Activated CD4-positive, alpha-beta T cell treated with anti-CD3 and anti-CD28 coated beads for 1 hour (primary cell): Measurements from ENCODE around the gene LRP5.

Experiments
- DNase-seq: peaks from one replicate; pipeline ENCODE4 v3.0.0-alpha.2; 2020

Gene LRP5

DNA sequence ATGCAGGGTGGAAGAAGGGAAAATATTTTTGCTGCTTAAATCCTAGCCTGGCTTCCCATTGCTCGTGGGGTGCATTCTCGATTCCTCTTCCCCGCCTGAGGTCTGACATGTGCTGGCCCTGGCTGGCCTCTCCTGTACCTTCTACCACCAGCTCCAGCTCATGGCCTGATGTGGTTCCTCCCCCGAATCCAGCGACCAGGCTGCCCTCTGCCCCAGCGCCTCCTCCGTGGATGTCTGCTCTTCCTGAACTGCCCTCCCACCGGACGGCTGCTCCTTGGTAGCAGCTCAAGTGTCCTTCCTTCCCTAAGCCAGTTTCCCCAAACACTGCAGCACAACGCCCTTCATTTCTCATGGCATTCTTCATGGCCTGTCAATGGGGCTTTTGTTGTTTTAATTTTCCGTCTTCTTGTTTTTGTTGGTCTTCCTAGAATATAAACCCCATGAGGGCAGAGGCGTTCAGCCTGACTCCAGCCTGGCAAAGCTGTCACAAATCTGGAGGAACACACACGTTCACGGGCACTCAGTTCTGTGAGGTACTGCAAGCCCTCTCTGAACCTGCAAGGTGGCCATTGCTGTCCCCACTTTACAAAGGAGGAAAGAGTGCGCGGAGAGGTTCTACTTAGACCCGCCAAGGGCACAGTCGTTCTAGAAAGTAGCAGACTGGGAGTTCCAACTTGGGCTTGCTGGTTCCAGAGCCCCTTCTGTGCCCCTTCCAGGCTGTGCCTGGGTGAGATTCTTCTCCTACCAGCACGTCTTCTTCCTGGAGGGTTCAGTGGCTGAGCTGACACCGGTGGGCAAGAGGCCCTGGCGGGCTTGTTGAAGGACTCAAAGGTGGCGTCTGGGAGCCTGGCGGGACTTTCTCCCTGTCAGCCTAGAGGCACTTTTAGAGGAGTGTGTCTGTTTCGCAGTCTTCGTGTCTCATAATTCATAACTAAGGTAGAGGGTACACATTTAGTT lies 953 bp upstream of the LRP5 start:
- no peak for DNase-seq

DNA sequence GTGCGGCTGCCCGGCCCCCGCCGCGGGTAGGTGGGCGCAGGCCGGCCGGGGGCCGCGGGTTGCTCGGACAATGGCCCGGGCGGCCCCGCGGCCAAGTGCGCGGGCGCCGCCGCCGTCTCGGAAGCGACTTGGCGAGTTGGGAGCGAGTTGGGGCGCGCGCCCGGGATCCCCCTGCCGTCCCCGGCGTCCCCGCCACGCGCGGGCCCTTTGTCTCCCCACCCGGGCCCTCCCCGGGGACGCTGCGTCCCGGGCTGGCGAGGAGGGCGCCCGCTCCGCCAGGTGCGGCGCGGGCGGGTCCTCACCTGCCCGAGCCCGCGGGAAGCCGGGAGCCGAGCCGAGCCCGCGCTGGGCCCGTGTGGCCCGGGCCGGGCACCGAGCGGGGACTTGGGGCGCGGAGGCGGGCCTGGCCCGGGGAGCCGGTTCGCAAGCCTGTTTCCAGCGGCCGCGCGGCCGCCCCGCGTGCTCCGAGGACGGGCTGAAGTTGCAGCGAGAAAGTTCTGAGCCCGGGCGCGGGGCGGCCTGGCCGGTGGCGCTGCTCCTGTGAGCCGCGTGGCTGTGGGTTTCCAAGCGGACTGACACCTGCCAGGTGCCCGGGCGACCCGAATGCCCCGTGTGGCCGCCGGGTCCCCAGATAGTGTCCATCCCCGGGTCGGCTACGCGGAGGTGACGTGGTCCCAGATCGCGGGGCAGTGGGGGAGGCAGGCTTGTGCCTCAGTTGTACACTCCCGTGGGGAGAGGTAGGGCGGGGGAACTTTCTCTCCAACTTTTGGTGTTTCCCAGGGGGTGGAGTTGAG lies 586 bp downstream of the LRP5 start:
- no peak for DNase-seq

DNA sequence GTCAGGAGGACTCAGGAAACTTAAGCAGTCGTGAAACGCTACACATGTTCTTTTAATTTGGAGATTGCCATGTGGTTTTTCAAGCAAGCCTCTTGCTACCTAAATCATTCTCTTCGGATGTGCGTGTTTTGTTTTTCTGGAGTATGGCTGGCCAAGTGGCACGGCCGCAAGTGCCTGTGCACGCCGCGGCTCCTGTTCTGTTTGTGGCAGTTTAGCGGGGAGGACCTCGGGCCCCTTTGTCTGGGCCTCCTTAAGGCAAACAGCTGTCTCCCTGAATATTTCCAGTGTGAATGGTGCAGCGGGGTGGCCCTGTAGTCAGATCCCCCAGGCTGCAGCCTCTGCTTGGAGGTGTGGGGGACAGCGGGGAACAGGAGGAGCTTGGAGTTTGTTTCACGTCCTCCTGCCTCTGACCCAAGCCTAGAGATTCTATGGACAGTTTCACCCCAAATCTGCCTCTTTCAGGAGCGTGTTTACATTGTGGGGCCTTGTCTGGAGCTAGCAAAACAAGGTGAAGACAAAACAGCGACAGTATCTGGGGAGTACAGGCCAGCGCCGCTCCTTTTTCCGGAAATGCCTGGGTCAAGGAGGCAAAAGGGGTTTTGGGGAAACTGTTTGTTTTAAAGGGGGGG lies 1.3 kb downstream of the LRP5 start:
- DNase-seq = no peak

DNA sequence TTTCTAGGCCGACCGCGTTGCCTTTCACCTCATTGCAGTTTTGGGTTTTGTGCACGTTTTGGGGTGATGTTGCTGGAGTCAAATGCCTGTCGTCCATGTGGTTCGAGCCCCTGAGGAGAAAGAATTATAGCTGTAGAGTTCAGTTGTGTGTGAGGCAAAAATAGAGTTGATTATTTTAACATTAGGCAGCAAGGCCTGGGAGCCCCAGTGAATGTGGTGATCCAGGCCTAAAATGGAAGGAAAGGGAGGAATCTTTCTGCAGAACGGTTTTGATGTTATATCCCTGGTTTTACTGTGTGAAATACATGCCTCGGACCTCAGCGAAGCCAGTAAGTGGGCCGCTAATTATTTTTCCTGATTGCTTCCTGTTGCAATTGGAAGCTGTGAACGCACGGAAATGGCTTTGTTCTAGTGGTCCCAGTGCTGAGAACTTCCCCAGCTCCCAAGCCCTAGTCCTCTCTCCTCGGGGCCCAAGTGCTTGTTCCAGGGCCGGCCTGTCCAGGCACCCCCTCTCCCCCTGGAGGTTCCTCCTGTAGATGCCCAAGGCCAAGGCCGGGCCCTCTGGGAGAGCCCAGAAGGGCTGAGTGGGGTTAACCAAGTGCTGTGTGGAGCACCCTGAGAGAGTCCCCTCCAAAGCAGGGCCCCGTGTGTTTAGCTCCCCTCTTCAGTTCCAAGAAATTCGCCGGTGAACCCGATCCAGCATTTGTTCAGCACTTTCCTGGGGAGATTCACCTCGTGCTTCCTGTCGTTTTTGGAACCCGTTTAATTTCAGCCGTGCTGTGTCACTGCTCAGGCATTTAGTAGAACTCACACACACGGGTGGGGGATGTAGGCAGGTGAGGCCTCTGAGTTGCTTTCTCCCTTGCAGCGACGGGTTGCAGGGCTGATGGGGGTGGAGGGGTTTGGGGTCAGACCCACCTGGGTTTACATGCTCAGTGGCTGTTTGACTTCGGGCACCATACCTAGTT lies 2.1 kb downstream of the LRP5 start:
- DNase-seq = no peak

DNA sequence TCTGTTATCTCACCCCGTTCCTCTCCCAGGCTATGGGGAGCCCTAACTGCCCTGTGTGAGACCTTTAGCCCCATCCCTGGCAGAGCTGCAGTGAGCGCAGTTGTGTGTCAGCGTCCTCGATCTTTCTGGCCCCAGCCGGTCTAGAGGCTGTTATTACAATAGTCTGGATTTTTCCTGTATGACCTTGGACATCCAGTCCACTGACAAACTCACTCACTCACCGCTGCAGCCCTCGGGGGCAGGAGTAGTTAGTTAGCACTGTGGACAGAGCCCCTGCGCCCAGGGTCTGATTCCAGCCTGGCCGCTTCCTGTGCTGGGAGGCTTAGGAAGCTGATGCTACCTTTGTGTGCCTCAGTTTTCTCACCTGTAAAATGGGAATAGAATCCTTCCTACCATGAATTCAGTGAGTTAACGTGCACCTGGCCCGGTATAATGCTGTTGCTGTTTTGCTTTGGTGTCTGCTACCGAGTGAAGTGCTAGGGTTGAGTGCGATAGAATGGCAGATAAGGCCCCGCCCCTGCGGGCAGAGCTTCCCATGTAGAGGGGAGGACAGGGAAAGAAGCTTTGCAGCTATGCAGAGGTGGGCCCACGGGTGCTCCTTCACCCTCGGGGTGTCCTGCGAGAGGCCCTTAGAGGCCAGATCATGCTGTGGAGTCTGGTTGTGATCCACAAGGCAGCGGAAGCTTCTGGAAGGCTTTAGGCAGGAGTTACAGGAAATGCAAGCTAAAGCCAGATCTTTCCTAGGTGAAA lies 3.0 kb downstream of the LRP5 start:
- no peak for DNase-seq

DNA sequence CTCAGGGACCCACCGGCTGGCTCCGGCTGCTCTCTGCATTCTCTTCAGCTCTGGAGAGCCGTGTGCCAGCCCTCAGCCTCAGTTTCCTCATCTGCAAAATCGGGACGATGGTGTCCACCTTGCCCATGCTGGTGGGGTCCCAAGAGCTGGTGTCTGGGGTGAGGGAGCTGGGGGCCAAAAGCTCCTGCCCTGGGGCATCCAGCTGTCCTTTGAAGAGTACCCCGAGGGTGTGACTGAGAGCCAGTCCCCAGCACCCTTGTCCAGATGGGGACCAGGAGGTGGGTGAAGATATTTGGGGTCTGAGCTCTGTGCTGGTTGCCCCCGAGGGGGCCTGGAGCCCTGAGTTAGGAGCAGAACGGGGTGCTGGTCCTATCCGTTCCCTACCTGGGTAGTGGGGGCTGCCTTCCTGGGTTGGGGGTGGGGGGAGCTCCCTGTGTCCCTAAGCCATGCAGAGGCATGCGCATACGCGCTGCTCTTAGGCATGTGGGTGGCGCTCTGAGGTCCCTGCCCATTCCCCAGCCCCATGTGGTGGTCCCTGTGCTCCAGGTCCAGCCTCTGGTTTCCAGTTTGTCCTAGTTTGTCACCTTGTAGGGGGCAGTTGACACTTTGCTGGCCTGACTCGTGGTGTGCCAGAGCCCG lies 4.9 kb downstream of the LRP5 start:
- DNase-seq = no peak

DNA sequence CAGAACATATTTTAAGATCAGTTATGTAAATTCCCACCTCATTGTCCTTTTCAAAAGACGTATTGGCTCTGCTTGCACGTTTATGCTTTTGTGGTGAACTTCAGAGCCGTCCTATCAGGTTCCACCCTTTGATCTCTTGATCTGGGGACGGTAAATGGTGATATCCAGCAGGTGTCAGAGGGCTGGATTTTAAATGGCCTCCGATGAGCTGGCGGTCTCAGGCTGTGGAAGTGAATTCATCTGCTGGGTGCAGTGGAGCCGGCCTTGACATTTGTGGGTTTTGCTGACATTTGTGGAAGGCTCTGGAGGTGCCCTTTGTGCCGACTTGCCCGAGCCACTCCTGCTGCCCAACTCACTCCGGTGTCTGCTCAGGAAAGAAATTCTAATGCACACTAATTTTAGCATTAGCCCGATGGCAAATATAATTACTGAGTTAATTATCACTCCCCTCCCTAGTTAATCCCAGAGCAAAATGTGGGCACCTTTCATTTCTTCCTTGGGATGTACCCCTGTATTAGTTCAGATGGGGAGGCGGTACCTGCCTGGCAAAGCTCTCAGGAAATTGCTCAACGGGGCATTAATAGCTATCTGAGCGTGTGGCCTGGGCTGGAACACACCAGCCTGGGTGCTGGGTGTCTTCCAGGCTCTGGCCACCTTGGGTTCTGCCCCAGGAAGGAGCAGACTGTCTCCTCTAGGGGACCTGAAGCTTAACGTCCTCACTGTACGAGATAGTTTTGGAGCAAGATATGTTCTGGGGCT lies 9.1 kb downstream of the LRP5 start:
- DNase-seq = no peak

DNA sequence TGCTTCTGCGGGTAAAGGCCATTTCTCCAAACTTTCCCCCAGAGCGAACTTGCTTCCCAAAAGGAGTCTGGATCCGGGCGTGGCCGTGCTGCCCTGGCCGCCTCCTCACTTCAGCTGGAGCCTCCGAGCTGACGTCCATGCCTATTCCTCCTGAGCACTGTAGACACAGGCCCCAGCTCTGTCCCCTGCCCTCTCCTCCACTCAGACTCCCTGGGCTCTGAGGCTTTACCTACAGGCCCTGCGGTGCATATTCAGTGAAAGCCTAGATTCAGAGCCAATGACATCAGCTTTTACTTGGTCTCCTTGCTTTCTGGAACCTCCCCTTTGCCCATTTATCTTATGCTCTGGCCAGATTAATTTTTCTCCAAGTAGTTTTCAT lies 9.7 kb downstream of the LRP5 start:
- no peak for DNase-seq

DNA sequence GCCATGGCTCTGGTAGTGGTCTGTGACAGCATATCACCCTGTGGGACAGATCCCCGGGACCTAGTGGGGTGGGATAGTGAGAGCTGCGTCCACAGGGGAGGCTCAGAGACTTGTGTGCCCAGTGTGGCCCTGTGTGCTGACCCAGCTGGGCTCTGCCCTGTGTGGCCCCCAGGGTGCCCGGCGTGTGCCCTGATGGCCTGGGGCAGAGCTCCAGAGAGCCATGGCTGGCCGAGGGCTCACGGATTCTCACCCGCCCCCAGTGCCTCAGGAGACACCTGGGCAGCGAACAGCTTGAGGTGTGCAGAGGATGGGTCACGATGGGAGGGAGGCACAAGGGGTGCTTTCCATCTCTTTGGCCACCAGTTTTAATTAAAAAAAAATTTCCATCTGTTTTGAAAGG lies 11.8 kb downstream of the LRP5 start:
- DNase-seq = no peak

DNA sequence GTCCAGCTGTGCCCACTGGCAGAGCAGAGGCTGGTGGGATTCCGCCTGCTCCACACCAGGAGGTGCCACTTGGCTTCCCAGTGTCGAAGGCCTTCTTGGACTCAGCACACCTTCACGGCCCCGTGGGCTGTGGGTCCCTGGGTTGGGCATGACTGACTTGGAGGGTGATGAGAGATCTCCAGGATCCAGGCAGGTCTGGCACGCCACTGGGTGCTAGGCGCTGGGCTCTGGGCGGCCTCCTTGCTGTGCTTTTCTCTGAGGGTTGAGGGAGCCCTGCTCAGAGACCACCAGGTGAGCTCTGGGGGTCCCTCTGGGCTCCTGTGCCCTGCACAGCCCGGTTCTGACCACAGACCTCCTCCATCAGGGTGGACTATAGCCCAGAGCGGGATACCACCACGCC lies 12.3 kb downstream of the LRP5 start:
- DNase-seq = no peak

DNA sequence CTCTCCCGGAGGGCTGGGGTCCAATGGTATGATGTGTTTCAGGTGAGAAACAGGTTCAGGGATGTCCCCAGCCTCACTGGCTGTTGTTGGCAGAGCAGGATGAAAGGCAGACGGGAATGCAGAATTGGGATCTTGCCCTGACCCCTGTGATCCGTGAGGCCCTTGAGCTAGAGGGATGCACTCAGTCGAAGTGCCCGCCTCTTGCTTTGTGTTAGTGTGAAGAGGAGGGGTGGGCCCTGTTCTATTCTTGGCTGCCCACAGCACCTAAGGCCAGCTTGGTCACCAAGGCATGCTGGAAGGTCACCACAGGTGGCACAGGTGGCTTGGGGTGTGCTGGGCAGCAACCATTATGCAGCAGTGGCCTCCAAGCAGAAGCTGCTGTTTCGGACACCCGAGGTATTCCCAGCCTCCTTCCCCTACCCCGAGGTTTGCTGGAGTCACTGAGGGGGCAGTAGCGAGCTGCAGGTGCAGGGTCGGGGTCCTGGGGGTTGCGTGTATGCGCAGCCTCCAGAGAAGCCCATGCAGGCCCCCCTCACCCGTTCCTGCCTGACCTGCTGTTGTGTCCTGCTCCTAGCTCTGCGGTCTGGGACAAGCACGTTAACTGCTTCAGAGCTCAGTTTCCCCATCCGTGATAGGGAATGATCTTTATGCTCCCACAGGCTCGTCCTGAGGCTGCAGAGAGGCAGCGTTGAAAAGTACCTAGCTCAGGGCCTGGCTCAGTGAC lies 13.0 kb downstream of the LRP5 start:
- no peak for DNase-seq

DNA sequence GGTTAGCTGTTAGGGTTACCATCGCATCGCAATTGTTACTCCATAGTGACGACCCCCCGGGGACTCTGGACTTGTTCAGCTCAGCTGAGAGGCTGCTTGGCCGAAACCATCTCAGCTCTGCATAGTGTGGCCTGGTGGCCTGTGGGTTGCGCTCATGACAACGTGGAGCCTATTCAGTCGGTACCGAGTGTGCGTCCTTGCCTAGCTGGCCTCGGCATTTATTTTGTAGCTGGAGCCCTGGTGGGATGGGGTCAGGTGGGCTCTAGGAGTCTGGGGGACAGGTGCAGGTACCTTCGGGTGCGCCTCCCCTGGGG lies 13.5 kb downstream of the LRP5 start:
- no peak for DNase-seq

DNA sequence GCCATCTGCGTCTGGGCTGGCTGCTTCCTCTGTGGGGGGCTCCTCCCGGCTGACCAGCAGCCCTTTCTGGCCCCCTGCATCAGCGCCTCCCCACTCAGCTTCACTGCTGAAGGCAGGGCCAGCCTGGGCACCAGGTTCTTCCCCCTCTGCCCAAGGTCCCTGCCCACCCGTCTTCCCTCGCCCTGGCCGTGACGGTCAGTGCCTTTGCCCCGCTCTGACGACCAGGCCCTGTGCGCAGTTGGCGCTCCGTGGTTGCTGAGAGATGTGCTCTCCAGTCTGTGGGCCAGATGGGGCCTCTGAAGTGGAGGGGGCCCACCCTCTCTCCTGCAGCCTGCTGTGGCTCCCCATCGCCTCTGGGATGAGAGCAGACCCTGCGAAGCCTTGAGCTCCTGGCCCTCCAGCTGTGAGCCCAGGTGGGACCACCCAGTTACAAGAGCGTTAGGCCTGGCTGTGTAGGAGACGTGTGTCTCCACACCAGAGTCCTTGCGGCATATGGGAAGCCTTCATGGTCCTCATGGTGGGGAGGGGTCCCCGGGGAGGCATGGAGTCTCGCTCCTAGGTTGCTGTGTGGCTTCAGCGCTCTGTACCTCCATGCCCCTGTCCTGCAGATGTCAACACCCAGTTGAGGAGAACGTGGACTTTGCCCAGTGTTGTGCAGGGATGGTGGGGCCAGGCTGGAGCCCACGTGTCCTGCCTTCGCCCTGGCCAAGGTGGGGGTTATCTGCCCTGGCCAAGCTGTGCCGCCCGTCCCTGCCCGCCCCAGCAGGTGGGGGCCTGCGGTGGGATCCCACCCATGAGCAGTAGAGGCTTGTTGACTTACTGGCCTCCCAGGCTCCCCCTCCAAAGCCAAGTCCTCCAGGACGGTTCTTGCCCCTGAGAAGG lies 14.2 kb downstream of the LRP5 start:
- no peak for DNase-seq

DNA sequence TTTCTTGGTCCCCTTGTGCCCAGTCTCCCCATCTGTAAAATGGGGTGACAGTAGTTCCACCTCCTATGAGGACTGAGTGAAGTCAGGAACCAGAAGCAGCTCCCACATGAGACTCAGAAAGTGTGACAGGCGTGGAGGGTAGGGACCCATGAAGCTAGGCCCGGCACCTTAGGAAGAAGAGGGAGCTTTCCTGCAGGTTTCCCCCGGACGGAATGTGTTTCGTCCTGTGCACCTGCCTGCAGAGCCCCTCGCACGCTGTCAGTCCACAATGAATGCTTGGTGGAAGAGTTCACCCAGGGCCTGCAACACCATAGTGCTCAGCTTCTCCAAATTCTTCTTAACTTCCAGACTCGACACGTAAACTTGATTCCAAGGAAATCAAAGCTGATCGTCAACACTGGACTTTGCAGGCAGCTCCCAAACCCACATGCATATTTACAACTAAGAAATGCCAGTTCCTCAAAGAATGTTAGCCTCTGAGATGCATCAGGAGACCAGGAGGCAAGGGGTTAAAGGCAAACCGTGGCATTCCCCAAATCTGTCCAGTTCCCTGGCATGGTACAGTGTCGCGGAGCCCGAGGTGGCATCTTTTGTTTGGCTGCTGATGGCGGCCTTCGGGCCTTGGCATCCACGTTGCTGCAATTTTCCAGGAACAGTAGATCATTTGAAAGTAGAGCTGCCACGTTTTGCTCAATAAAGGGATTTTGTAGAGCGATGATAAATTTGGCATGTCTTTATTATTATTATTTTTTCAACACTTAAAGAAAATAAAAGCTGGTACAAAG lies 15.4 kb downstream of the LRP5 start:
- DNase-seq = no peak

DNA sequence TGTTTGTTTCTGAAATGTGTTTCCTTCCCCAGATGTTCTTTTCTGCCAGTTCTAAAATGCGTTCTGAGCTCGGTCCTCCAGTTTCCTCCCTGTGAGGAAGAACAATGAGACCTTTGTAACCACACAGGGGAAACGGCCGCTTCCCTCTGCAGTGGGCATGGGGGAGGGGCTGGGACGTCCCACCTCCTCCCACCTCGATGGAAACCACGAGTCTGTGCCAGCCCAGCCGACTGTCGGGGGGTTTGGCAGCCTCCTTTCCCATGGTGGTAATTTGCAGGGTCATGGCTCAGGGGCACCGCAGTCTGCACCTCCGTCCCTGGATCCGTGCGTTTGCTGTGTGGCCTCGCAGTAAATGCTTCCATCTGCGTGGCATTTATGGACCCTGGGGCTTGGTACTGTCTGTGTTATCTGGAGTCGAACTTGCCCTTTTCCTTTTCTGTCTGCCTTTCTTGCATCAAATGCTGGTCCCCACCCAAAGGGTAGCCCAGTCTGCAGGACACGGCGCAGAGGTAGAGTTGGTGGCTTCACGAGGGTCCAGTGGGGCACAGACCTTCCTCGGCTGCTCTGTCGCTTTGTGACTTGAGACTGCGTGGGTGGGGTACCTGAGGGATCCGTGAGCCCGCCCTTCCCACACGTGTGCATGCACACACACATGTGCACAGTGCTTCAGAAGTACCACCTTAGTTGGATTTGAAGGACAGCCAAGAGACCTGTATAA lies 16.1 kb downstream of the LRP5 start:
- DNase-seq = no peak

DNA sequence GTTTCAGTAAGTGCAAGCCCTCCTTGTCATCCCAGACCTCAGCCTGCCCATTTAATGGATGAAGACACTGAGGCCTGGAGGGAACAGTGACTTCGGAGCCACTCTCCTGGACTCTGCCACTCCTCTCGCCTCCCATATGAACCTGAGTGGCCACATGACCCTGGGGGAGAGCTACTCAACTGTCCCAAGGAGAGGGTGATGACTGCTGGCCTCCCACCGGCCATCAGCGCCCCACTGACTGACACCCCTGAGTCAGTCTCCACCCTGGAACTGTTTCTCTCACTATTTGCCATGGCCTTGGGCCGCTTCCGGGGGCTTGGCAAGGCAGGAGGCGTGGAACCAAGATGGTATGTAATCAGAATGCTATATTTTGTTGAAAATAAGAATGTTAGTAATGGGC lies 17.1 kb downstream of the LRP5 start:
- DNase-seq = no peak

DNA sequence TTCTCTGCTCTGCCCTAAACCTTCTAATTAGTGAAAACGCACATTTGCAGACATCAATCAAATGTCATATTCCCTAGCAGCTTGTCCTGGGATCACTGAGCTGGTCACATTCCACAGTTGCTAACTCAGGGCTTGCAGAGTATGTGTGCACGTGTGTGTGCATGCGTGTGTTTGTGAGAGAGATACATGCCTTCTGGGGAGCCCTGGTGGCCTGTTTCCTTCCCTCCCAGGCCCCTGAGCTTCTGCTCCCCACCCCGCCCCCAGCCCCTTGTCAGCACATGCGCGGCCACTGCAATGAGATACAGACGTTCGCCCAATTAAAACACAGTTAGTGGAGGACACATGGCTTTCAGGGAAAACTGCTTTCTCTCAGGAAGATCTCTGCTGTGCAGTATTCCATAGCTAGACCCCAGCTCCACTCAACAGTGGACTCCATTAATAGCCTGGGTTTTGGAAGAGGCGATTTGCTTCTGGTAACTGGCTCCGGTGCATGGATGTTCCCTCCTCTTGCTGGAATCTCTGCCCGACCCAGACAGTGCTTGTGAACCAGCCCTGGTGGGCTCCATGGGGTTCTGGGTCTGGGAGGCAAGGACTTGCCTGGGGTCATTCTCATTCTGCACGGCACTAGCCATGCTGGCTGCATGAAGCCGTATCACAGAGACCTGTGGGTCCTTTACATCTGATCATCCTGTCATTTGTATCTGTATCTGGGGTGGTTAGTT lies 17.7 kb downstream of the LRP5 start:
- DNase-seq = no peak
